ENCODE results near the gene RAET1E.
"Not testable (repeated sequence)": the region's sequence is repeated elsewhere in the genome, so short reads cannot be mapped to it uniquely, and the experiment has no call there.

RAET1E gene

GRCh38 chr6:149897855-149898744, at the start of gene RAET1E:
TSS of gene RAET1E (minus strand) at chr6:149898113. CDS start at chr6:149890901, 7,212 bp downstream.
- no peak for FAIRE-seq

- not testable (repeated sequence) for FAIRE-seq
These were observed 49.6 kb upstream of the RAET1E start for GRCh38 chr6:149947533-149947932.

- not testable (repeated sequence) for FAIRE-seq
These were observed 48.7 kb upstream of the RAET1E start for GRCh38 chr6:149946631-149947030.

GRCh38 chr6:149945276-149945675, 47.4 kb upstream of the RAET1E start:
- FAIRE-seq: not testable (repeated sequence)

- not testable (repeated sequence) for FAIRE-seq
These were observed 45.4 kb upstream of the RAET1E start for GRCh38 chr6:149943321-149943720.

GRCh38 chr6:149942461-149942829, 44.5 kb upstream of the RAET1E start:
- FAIRE-seq: no peak

- FAIRE-seq: no peak
These were observed 43.9 kb upstream of the RAET1E start, which contains the start of gene ULBP2 for GRCh38 chr6:149941583-149942460. TSS of gene ULBP2 (plus strand) at chr6:149942014. CDS start at chr6:149942073, 59 bp downstream.

GRCh38 chr6:149940672-149940982, 42.7 kb upstream of the RAET1E start:
- no peak for FAIRE-seq

- no peak for FAIRE-seq
These were observed 42.2 kb upstream of the RAET1E start for GRCh38 chr6:149939909-149940671.

GRCh38 chr6:149939356-149939648, 41.4 kb upstream of the RAET1E start:
- no peak for FAIRE-seq

- no peak for FAIRE-seq
These were observed 40.9 kb upstream of the RAET1E start for GRCh38 chr6:149938571-149939355.

- not testable (repeated sequence) for FAIRE-seq
These were observed 40.2 kb upstream of the RAET1E start for GRCh38 chr6:149938013-149938570.

- FAIRE-seq: no peak
These were observed 38.8 kb upstream of the RAET1E start for GRCh38 chr6:149936743-149937142.

- FAIRE-seq: no peak
These were observed 37.8 kb upstream of the RAET1E start for GRCh38 chr6:149935668-149936067.

GRCh38 chr6:149935246-149935645, 37.3 kb upstream of the RAET1E start:
- no peak for FAIRE-seq

- FAIRE-seq: peak; percentile 79
These were observed 36.6 kb upstream of the RAET1E start for GRCh38 chr6:149934249-149935156.

GRCh38 chr6:149933461-149933860, 35.5 kb upstream of the RAET1E start:
- FAIRE-seq: no peak

- no peak for FAIRE-seq
These were observed 35.1 kb upstream of the RAET1E start for GRCh38 chr6:149933036-149933435.

- FAIRE-seq: no peak
These were observed 33.6 kb upstream of the RAET1E start for GRCh38 chr6:149931501-149931900.

GRCh38 chr6:149929422-149929821, 31.5 kb upstream of the RAET1E start:
- no peak for FAIRE-seq

GRCh38 chr6:149927025-149927424, 29.1 kb upstream of the RAET1E start:
- not testable (repeated sequence) for FAIRE-seq

All from TTC549 (cell line).